Inflammatory macrophage (primary cell): ENCODE data around the gene KLHL1.
A peak's percentile ranks its signal among the peaks of the same experiment; 100 is the strongest.

Experiments
- DNase-seq, 2 donors: peaks; one replicate each; pipeline ENCODE4 v3.0.0-alpha.2; 2020 to 2022

The KLHL1 gene

GRCh38 chr13:69857183-69857821 is 250.9 kb downstream of the KLHL1 start:
- peak in 1 of 2 donors; percentile 35 for DNase-seq

- no peak for DNase-seq
Measured at GRCh38 chr13:69856331-69856730, 251.9 kb downstream of the KLHL1 start.

- no peak for DNase-seq
Measured at GRCh38 chr13:69828527-69828926, 279.7 kb downstream of the KLHL1 start.

- DNase-seq, result no peak
Measured at GRCh38 chr13:69820180-69820579, 288.1 kb downstream of the KLHL1 start.

GRCh38 chr13:69817333-69817869 is 290.9 kb downstream of the KLHL1 start:
- DNase-seq, result no peak

- no peak for DNase-seq
Measured at GRCh38 chr13:69809152-69809551, 299.1 kb downstream of the KLHL1 start.

GRCh38 chr13:69796256-69796655 is 312.0 kb downstream of the KLHL1 start:
- no peak for DNase-seq

- no peak for DNase-seq
Measured at GRCh38 chr13:69793783-69794453, 314.3 kb downstream of the KLHL1 start.

- no peak for DNase-seq
Measured at GRCh38 chr13:69776937-69777336, 331.3 kb downstream of the KLHL1 start.

GRCh38 chr13:69769608-69770007 is 338.6 kb downstream of the KLHL1 start:
- DNase-seq, result no peak

- DNase-seq, result no peak
Measured at GRCh38 chr13:69761581-69761980, 346.7 kb downstream of the KLHL1 start.

GRCh38 chr13:69755101-69755500 is 353.2 kb downstream of the KLHL1 start:
- no peak for DNase-seq

GRCh38 chr13:69751259-69751658 is 357.0 kb downstream of the KLHL1 start:
- DNase-seq, result no peak

GRCh38 chr13:69737129-69737935 is 370.9 kb downstream of the KLHL1 start:
- DNase-seq, result no peak

GRCh38 chr13:69721631-69722030 is 386.6 kb downstream of the KLHL1 start:
- DNase-seq, result no peak

GRCh38 chr13:69720278-69720983 is 387.8 kb downstream of the KLHL1 start:
- no peak for DNase-seq

GRCh38 chr13:69706807-69707206 is 401.4 kb downstream of the KLHL1 start:
- no peak for DNase-seq

- no peak for DNase-seq
Measured at GRCh38 chr13:69704311-69704710, 403.9 kb downstream of the KLHL1 start.

GRCh38 chr13:69690999-69691398 is 417.3 kb downstream of the KLHL1 start:
- DNase-seq, result no peak

- no peak for DNase-seq
Measured at GRCh38 chr13:69683921-69684686, 424.1 kb downstream of the KLHL1 start.

- DNase-seq, result no peak
Measured at GRCh38 chr13:69681722-69682121, 426.5 kb downstream of the KLHL1 start.

- DNase-seq, result no peak
Measured at GRCh38 chr13:69677343-69677742, 430.9 kb downstream of the KLHL1 start.
